Spleen (tissue), 7 donors: Measurements from ENCODE around the gene CD226.

Source experiments
- CTCF ChIP-seq, 11 experiments: fragments of 200-600 bp in 7 of 11; fragments of 450-650 bp in 4 of 11; sonication (generic) in 4 of 11; IDR thresholded peaks in 8 of 11; conservative IDR thresholded peaks in 3 of 11; 1 replicate in 7 of 11; 2 replicates in 4 of 11; pipeline versions ENCODE4 v1.4.0 to v1.8.0; 2016 to 2021; ENCODE audit warnings: antibody characterized with exemption in 11 of 11, inconsistent platforms in 4 of 11, mild to moderate bottlenecking in 1 of 11
- POLR2A ChIP-seq, 3 donors: fragments of 450-650 bp; IDR thresholded peaks; one replicate each; pipeline ENCODE4 v1.5.1; 2017; ENCODE audit warnings: antibody characterized with exemption in 3 of 3, mild to moderate bottlenecking in 1 of 3
- POLR2AphosphoS5 ChIP-seq, 3 donors: sonication (generic); formaldehyde crosslinking; IDR thresholded peaks; one replicate each; pipeline ENCODE4 v1.5.1; 2017; ENCODE audit warnings: antibody characterized with exemption in 3 of 3
- donor health status: DM: no; HTN: no; CAD: no; lungs with moderate emphysema.
- donor health status: DM: no; HTN: no; CAD: no.
- donor health status: DM: no; HTN: no; CAD: no.

GRCh38 chr18:69935319-69936190 lies 12.1 kb downstream of the CD226 start:
- TF ChIP-seq CTCF (IDR thresholded peaks at IDR 0.05 in 8 of 11, conservative IDR thresholded peaks at IDR 0.05 in 3 of 11), result no peak
- TF ChIP-seq POLR2A (IDR thresholded peaks at IDR 0.05), result no peak
- peak in 1 of 3 donors; percentile 79 for TF ChIP-seq POLR2AphosphoS5 (IDR thresholded peaks at IDR 0.05)
